ENCODE results near the gene UPP1. TPM values are rescaled to one million over a fixed set of nuclear protein-coding genes. Genes with fewer than 3 reads are reported as not detected.

The UPP1 gene
- total and polyA plus RNA-seq, 2 donors (not counting 1 experiment from before 2014, with no cell fraction given), result 5.8 to 8.0 TPM

GRCh38 chr7:48048113-48048512 lies 41.0 kb upstream of the UPP1 start:
- Histone ChIP-seq H3K27ac (ENCODE audit: low read length in 2 of 2) (no peak overlapping the region), H3K4me3 (ENCODE audit: control extremely low read depth in 1 of 5, extremely low read depth in 1 of 5, insufficient read depth in 1 of 5, low read depth in 2 of 5, low read length in 4 of 5) (no peak overlapping the region), H4K20me1 (ENCODE audit: control insufficient read depth, insufficient read depth, low read length, poor library complexity, severe bottlenecking) (no peaks in the 10 kb centered on the region), H2AFZ (ENCODE audit: insufficient read depth, low read depth, low read length, poor library complexity, severe bottlenecking) (no peak overlapping the region), H3K9me3 (ENCODE audit: control extremely low read depth in 1 of 3, control insufficient read depth in 2 of 3, insufficient read depth in 1 of 3, low read length in 2 of 3) (no peaks in the 10 kb centered on the region), H3K36me3 (replicated peaks in 1 of 2; ENCODE audit: control extremely low read depth in 1 of 2, control insufficient read depth in 1 of 2, extremely low read depth in 1 of 2, insufficient read depth in 2 of 2, low read length in 1 of 2) (no peaks in the 10 kb centered on the region), H3K27me3 (replicated peaks in 1 of 4; ENCODE audit: control extremely low read depth in 1 of 4, control insufficient read depth in 3 of 4, insufficient read depth in 4 of 4, low read length in 3 of 4) (no peaks in the 10 kb centered on the region), H3K9ac (ENCODE audit: low read length) (no peak overlapping the region), H3K4me1 (ENCODE audit: control insufficient read depth in 2 of 2, insufficient read depth in 2 of 2, low read length in 2 of 2) (no peaks in the 10 kb centered on the region), H3K4me2 (replicated peaks; ENCODE audit: low read depth, low read length, poor library complexity, severe bottlenecking) (no peak overlapping the region), H3K79me2 (ENCODE audit: control insufficient read depth, insufficient read depth, low read length) (no peaks in the 10 kb centered on the region)
- intact Hi-C loops (cut with micrococcal nuclease), result no loop called here
- WGBS (ENCODE audit: insufficient coverage), result 95% methylated on average over 6 of the region's 8 CpGs
- peaks cover 3% of the 10 kb centered on the region for H3K27me3 Mint-ChIP-seq
- no peak for TF ChIP-seq CTCF (IDR thresholded peaks at IDR 0.05)
- TF ChIP-seq EZH2 (IDR thresholded peaks at IDR 0.05; ENCODE audit: borderline replicate concordance, insufficient read depth, low read depth, low read length, poor library complexity, severe bottlenecking), result no peak
- DNase-seq (no peak), ATAC-seq (ENCODE audit: low read depth) (no peak)
- H3K27ac Mint-ChIP-seq, result no peak overlapping the region
- POLR2A ChIA-PET, result no interaction called here
- peaks cover 10% of the 10 kb centered on the region for H3K4me1 Mint-ChIP-seq
- no peak overlapping the region for H3K4me3 Mint-ChIP-seq
- CTCF ChIA-PET, result no interaction called here
- H3K9me3 Mint-ChIP-seq (ENCODE audit: insufficient read depth), result no peaks in the 10 kb centered on the region

- intact Hi-C loops (cut with micrococcal nuclease), result no loop called here
- POLR2A ChIA-PET, result no interaction called here
- 84% methylated on average over 8 of the region's 8 CpGs for WGBS (ENCODE audit: insufficient coverage)
- H3K9me3 ChIP-seq (ENCODE audit: control extremely low read depth in 1 of 3, control insufficient read depth in 2 of 3, insufficient read depth in 1 of 3, low read length in 2 of 3), result no peaks in the 10 kb centered on the region
- H4K20me1 ChIP-seq (ENCODE audit: control insufficient read depth, insufficient read depth, low read length, poor library complexity, severe bottlenecking), result no peaks in the 10 kb centered on the region
- peaks cover 3% of the 10 kb centered on the region for H3K27me3 Mint-ChIP-seq
- no peak overlapping the region for H3K27ac ChIP-seq (ENCODE audit: low read length in 2 of 2)
- no peak overlapping the region for H3K4me3 ChIP-seq (ENCODE audit: control extremely low read depth in 1 of 5, extremely low read depth in 1 of 5, insufficient read depth in 1 of 5, low read depth in 2 of 5, low read length in 4 of 5)
- CTCF ChIA-PET, result interaction anchor here (0.7 kb wide), 1 partner anchor 9 kb away, joined by 3 read pairs; no protein-coding TSS in a partner anchor
- no peak overlapping the region for H3K4me2 ChIP-seq (replicated peaks; ENCODE audit: low read depth, low read length, poor library complexity, severe bottlenecking)
- no peaks in the 10 kb centered on the region for H3K4me1 ChIP-seq (ENCODE audit: control insufficient read depth in 2 of 2, insufficient read depth in 2 of 2, low read length in 2 of 2)
- DNase-seq, result no peak
- no peak for ATAC-seq (ENCODE audit: low read depth)
- peaks cover 0 to 2% (median 0%) of the 10 kb centered on the region in 4 experiments for H3K27me3 ChIP-seq (replicated peaks in 1 of 4; ENCODE audit: control extremely low read depth in 1 of 4, control insufficient read depth in 3 of 4, insufficient read depth in 4 of 4, low read length in 3 of 4)
- H3K4me3 Mint-ChIP-seq, result no peak overlapping the region
- no peaks in the 10 kb centered on the region for H3K79me2 ChIP-seq (ENCODE audit: control insufficient read depth, insufficient read depth, low read length)
- no peak overlapping the region for H2AFZ ChIP-seq (ENCODE audit: insufficient read depth, low read depth, low read length, poor library complexity, severe bottlenecking)
- peaks cover 10% of the 10 kb centered on the region for H3K4me1 Mint-ChIP-seq
- H3K27ac Mint-ChIP-seq, result no peak overlapping the region
- TF ChIP-seq EZH2 (IDR thresholded peaks at IDR 0.05; ENCODE audit: borderline replicate concordance, insufficient read depth, low read depth, low read length, poor library complexity, severe bottlenecking), result no peak
- no peak for TF ChIP-seq CTCF (IDR thresholded peaks at IDR 0.05)
- no peaks in the 10 kb centered on the region for H3K9me3 Mint-ChIP-seq (ENCODE audit: insufficient read depth)
- no peak overlapping the region for H3K9ac ChIP-seq (ENCODE audit: low read length)
- H3K36me3 ChIP-seq (replicated peaks in 1 of 2; ENCODE audit: control extremely low read depth in 1 of 2, control insufficient read depth in 1 of 2, extremely low read depth in 1 of 2, insufficient read depth in 2 of 2, low read length in 1 of 2), result no peaks in the 10 kb centered on the region
These were observed 39.2 kb upstream of the UPP1 start for GRCh38 chr7:48049850-48050249.

Data from B cell (primary cell).